ENCODE measurements around the gene GALNT8.

GALNT8 gene

GRCh38 chr12:4807116-4807783 lies 87.0 kb downstream of the GALNT8 start:
- no peaks in the 10 kb centered on the region for H3K9me2 ChIP-seq (replicated peaks; ENCODE audit: insufficient read depth, low read length)
- no peak for TF ChIP-seq CTCF (IDR thresholded peaks at IDR 0.05; ENCODE audit: insufficient read depth, low read length, poor library complexity, severe bottlenecking)
- no peak for TF ChIP-seq EZH2phosphoT487 (conservative IDR thresholded peaks at IDR 0.05; ENCODE audit: low read length)
- no peak overlapping the region for H2AFZ ChIP-seq (ENCODE audit: low read depth, low read length, severe bottlenecking)
- no peaks in the 10 kb centered on the region for H4K20me1 ChIP-seq (ENCODE audit: low read depth, low read length)
- no peak overlapping the region for H3K27ac ChIP-seq (ENCODE audit: low read depth, low read length)
- H3F3A ChIP-seq (ENCODE audit: insufficient read depth): no peaks in the 10 kb centered on the region
- H3K36me3 ChIP-seq (ENCODE audit: low read length): no peaks in the 10 kb centered on the region
- H3K9me3 ChIP-seq (ENCODE audit: insufficient read depth, low read length): no peaks in the 10 kb centered on the region
- no peaks in the 10 kb centered on the region for H3K79me2 ChIP-seq (ENCODE audit: insufficient read depth, low read length)
- no peak overlapping the region for H3K4me2 ChIP-seq (ENCODE audit: low read depth, low read length, poor library complexity, severe bottlenecking)
- H3K27me3 ChIP-seq (ENCODE audit: low read length): no peaks in the 10 kb centered on the region
- H3K9ac ChIP-seq (ENCODE audit: low read length): no peak overlapping the region
- H3K4me3 ChIP-seq (ENCODE audit: insufficient read depth, low read length, poor library complexity, severe bottlenecking): no peak overlapping the region

- no peak overlapping the region for H3K27ac ChIP-seq (ENCODE audit: low read depth, low read length)
- H4K20me1 ChIP-seq (ENCODE audit: low read depth, low read length): no peaks in the 10 kb centered on the region
- H3K9me3 ChIP-seq (ENCODE audit: insufficient read depth, low read length): no peaks in the 10 kb centered on the region
- no peak overlapping the region for H2AFZ ChIP-seq (ENCODE audit: low read depth, low read length, severe bottlenecking)
- no peaks in the 10 kb centered on the region for H3K27me3 ChIP-seq (ENCODE audit: low read length)
- no peaks in the 10 kb centered on the region for H3K79me2 ChIP-seq (ENCODE audit: insufficient read depth, low read length)
- no peaks in the 10 kb centered on the region for H3F3A ChIP-seq (ENCODE audit: insufficient read depth)
- no peaks in the 10 kb centered on the region for H3K36me3 ChIP-seq (ENCODE audit: low read length)
- no peak overlapping the region for H3K9ac ChIP-seq (ENCODE audit: low read length)
- no peaks in the 10 kb centered on the region for H3K9me2 ChIP-seq (replicated peaks; ENCODE audit: insufficient read depth, low read length)
- no peak overlapping the region for H3K4me2 ChIP-seq (ENCODE audit: low read depth, low read length, poor library complexity, severe bottlenecking)
- no peak overlapping the region for H3K4me3 ChIP-seq (ENCODE audit: insufficient read depth, low read length, poor library complexity, severe bottlenecking)
- TF ChIP-seq CTCF (IDR thresholded peaks at IDR 0.05; ENCODE audit: insufficient read depth, low read length, poor library complexity, severe bottlenecking) (no peak), EZH2phosphoT487 (conservative IDR thresholded peaks at IDR 0.05; ENCODE audit: low read length) (no peak)
Observed at GRCh38 chr12:4807813-4808212, 87.6 kb downstream of the GALNT8 start.

- H3K4me3 ChIP-seq (ENCODE audit: insufficient read depth, low read length, poor library complexity, severe bottlenecking): no peak overlapping the region
- no peak overlapping the region for H3K9ac ChIP-seq (ENCODE audit: low read length)
Observed at GRCh38 chr12:4809013-4809448, 88.8 kb downstream of the GALNT8 start.

More at GRCh38 chr12:4809013-4809448, 88.8 kb downstream of the GALNT8 start:
- H3K27me3 ChIP-seq (ENCODE audit: low read length): no peaks in the 10 kb centered on the region
- H3K9me2 ChIP-seq (replicated peaks; ENCODE audit: insufficient read depth, low read length): no peaks in the 10 kb centered on the region
- no peaks in the 10 kb centered on the region for H4K20me1 ChIP-seq (ENCODE audit: low read depth, low read length)
- H3K79me2 ChIP-seq (ENCODE audit: insufficient read depth, low read length): no peaks in the 10 kb centered on the region
- TF ChIP-seq CTCF (IDR thresholded peaks at IDR 0.05; ENCODE audit: insufficient read depth, low read length, poor library complexity, severe bottlenecking) (no peak), EZH2phosphoT487 (conservative IDR thresholded peaks at IDR 0.05; ENCODE audit: low read length) (no peak)
- no peaks in the 10 kb centered on the region for H3F3A ChIP-seq (ENCODE audit: insufficient read depth)
- H3K27ac ChIP-seq (ENCODE audit: low read depth, low read length): no peak overlapping the region
- H3K4me2 ChIP-seq (ENCODE audit: low read depth, low read length, poor library complexity, severe bottlenecking): no peak overlapping the region
- H3K9me3 ChIP-seq (ENCODE audit: insufficient read depth, low read length): no peaks in the 10 kb centered on the region
- no peaks in the 10 kb centered on the region for H3K36me3 ChIP-seq (ENCODE audit: low read length)
- H2AFZ ChIP-seq (ENCODE audit: low read depth, low read length, severe bottlenecking): no peak overlapping the region

Data from SU-DHL-6 (cell line).